ENCODE results near the gene AQP1. TPM values are rescaled to one million over a fixed set of nuclear protein-coding genes. Genes with fewer than 3 reads are reported as not detected.

The AQP1 gene
- total RNA-seq, 2 experiments from 2014 or later: not detected

GRCh38 chr7:30906014-30906413, 5.6 kb upstream of the AQP1 start:
- Histone ChIP-seq H3K9me3 (ENCODE audit: low read length) (no peaks in the 10 kb centered on the region), H3K9me2 (ENCODE audit: insufficient read depth, low read length) (no peaks in the 10 kb centered on the region), H4K20me1 (ENCODE audit: insufficient read depth, low read length) (no peaks in the 10 kb centered on the region), H2AFZ (ENCODE audit: low read length) (no peak overlapping the region), H3K4me1 (ENCODE audit: insufficient read depth, low read length, poor library complexity, severe bottlenecking) (no peaks in the 10 kb centered on the region), H3K27ac (ENCODE audit: low read depth, low read length, poor library complexity, severe bottlenecking) (no peak overlapping the region), H3K79me2 (ENCODE audit: insufficient read depth, low read depth, low read length) (no peaks in the 10 kb centered on the region), H3K4me3 (ENCODE audit: low read depth, low read length, poor library complexity, severe bottlenecking) (no peak overlapping the region), H3K36me3 (ENCODE audit: insufficient read depth, low read length) (no peaks in the 10 kb centered on the region), H3K4me2 (ENCODE audit: low read length) (no peak overlapping the region)
- intact Hi-C loops (cut with micrococcal nuclease; ENCODE audit: unreplicated experiment): no loop called here
- ChIA-PET POLR2A (no interaction called here), CTCF (ENCODE audit: unreplicated experiment) (no interaction called here)
- no TSS peak for BruUV-seq (replicated peaks)
- no peak for TF ChIP-seq EZH2phosphoT487 (IDR thresholded peaks at IDR 0.05; ENCODE audit: borderline replicate concordance, low read depth, low read length)
- no peak for TF ChIP-seq CTCF (conservative IDR thresholded peaks at IDR 0.05; ENCODE audit: low read length)
- DNase-seq (ENCODE audit: low spot score): no peak

DNA sequence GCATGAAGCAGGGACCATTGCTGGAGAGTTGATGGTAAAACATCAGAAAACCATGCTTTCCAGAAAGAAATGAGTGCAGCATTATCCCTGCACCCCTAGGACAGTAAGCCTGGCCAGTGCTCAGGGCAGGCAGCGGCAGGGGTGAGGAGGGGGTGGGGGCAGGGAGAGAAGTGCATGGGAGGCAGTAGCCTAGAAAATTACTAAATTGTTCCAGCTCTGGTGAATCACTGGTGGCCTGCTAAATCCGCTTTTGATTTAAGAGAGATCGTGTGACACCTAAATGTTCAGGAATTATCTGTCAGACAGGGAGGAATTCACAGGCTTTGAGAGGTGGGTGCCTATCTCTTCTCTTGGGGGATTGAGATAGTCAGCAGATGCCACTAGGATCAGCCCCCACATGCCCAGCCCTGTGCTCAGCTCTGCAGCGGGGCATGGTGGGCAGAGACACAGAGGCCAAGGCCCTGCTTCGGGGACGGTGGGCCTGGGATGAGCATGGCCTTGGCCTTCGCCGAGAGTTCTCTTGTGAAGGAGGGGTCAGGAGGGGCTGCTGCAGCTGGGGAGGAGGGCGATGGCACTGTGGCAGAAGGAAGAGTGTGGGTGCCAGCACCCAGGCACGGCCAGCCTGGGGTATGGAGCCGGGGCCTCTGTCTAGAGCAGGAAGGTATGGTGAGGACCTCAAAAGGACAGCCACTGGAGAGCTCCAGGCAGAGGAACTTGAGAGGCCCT, 5.0 kb upstream of the AQP1 start:
- Histone ChIP-seq H3K27ac (ENCODE audit: low read depth, low read length, poor library complexity, severe bottlenecking) (no peak overlapping the region), H3K9me3 (ENCODE audit: low read length) (no peaks in the 10 kb centered on the region), H3K9me2 (ENCODE audit: insufficient read depth, low read length) (no peaks in the 10 kb centered on the region), H3K79me2 (ENCODE audit: insufficient read depth, low read depth, low read length) (no peaks in the 10 kb centered on the region), H3K4me3 (ENCODE audit: low read depth, low read length, poor library complexity, severe bottlenecking) (no peak overlapping the region), H3K4me1 (ENCODE audit: insufficient read depth, low read length, poor library complexity, severe bottlenecking) (no peaks in the 10 kb centered on the region), H3K36me3 (ENCODE audit: insufficient read depth, low read length) (no peaks in the 10 kb centered on the region), H4K20me1 (ENCODE audit: insufficient read depth, low read length) (no peaks in the 10 kb centered on the region), H3K4me2 (ENCODE audit: low read length) (no peak overlapping the region), H2AFZ (ENCODE audit: low read length) (no peak overlapping the region)
- intact Hi-C loops (cut with micrococcal nuclease; ENCODE audit: unreplicated experiment): no loop called here
- CTCF ChIA-PET (ENCODE audit: unreplicated experiment): no interaction called here
- DNase-seq (ENCODE audit: low spot score): no peak
- no TSS peak for BruUV-seq (replicated peaks)
- POLR2A ChIA-PET: no interaction called here
- no peak for TF ChIP-seq EZH2phosphoT487 (IDR thresholded peaks at IDR 0.05; ENCODE audit: borderline replicate concordance, low read depth, low read length)
- TF ChIP-seq CTCF (conservative IDR thresholded peaks at IDR 0.05; ENCODE audit: low read length): no peak

- Histone ChIP-seq H2AFZ (ENCODE audit: low read length) (no peak overlapping the region), H3K36me3 (ENCODE audit: insufficient read depth, low read length) (no peaks in the 10 kb centered on the region), H3K79me2 (ENCODE audit: insufficient read depth, low read depth, low read length) (no peaks in the 10 kb centered on the region), H3K4me3 (ENCODE audit: low read depth, low read length, poor library complexity, severe bottlenecking) (no peak overlapping the region), H3K9me3 (ENCODE audit: low read length) (no peaks in the 10 kb centered on the region), H3K27ac (ENCODE audit: low read depth, low read length, poor library complexity, severe bottlenecking) (no peak overlapping the region), H3K4me1 (ENCODE audit: insufficient read depth, low read length, poor library complexity, severe bottlenecking) (no peaks in the 10 kb centered on the region), H4K20me1 (ENCODE audit: insufficient read depth, low read length) (no peaks in the 10 kb centered on the region), H3K9me2 (ENCODE audit: insufficient read depth, low read length) (no peaks in the 10 kb centered on the region), H3K4me2 (ENCODE audit: low read length) (no peak overlapping the region)
- no peak for DNase-seq (ENCODE audit: low spot score)
- ChIA-PET POLR2A (no interaction called here), CTCF (ENCODE audit: unreplicated experiment) (no interaction called here)
- no TSS peak for BruUV-seq (replicated peaks)
- intact Hi-C loops (cut with micrococcal nuclease; ENCODE audit: unreplicated experiment): loop anchor here (1.0 kb wide), 1 partner anchor 107 kb away; no protein-coding TSS in a partner anchor
- TF ChIP-seq CTCF (conservative IDR thresholded peaks at IDR 0.05; ENCODE audit: low read length): no peak
- TF ChIP-seq EZH2phosphoT487 (IDR thresholded peaks at IDR 0.05; ENCODE audit: borderline replicate concordance, low read depth, low read length): no peak
These were observed 4.0 kb upstream of the AQP1 start for GRCh38 chr7:30907527-30908267.

Measured in OCI-LY7 (cell line).